ENCODE results near the gene SUN1. TPM values are rescaled to one million over a fixed set of nuclear protein-coding genes. Genes with fewer than 3 reads are reported as not detected.
A peak's percentile ranks its signal among the peaks of the same experiment; 100 is the strongest.

The SUN1 gene
- total and polyA plus RNA-seq, 2 donors (not counting 3 experiments of a cell fraction or from before 2014, with no cell fraction given): 158 to 410 TPM

GRCh38 chr7:794207-794606, 38.1 kb upstream of the SUN1 start:
- dilution Hi-C loops (cut with MboI; ENCODE audit: extremely low pct_ligation_motif_present, low sequenced_read_pairs) (no loop called here), intact Hi-C loops (cut with micrococcal nuclease) (no loop called here)
- Histone ChIP-seq H3K27ac (ENCODE audit: insufficient read depth, low read depth, low read length) (peak overlapping the region; percentile 24), H3K9me3 (replicated peaks; ENCODE audit: control insufficient read depth, insufficient read depth, low read length) (no peaks in the 10 kb centered on the region), H3K9ac (replicated peaks; ENCODE audit: extremely low read depth, insufficient read depth, low read length) (no peak overlapping the region), H3K4me2 (ENCODE audit: insufficient read depth, low read length) (no peak overlapping the region), H3K9me1 (replicated peaks; ENCODE audit: control insufficient read depth, extremely low read depth, insufficient read depth, low read length) (no peaks in the 10 kb centered on the region), H3K4me1 (ENCODE audit: control insufficient read depth, extremely low read depth, insufficient read depth, low read length) (no peaks in the 10 kb centered on the region), H2AFZ (ENCODE audit: low read depth, low read length) (no peak overlapping the region), H3K36me3 (ENCODE audit: control insufficient read depth in 2 of 2, extremely low read depth in 1 of 2, insufficient read depth in 2 of 2, low read length in 2 of 2) (no peaks in the 10 kb centered on the region), H3K27me3 (ENCODE audit: control insufficient read depth in 2 of 2, insufficient read depth in 2 of 2, low read length in 2 of 2) (no peaks in the 10 kb centered on the region), H3K4me3 (replicated peaks in 1 of 3; ENCODE audit: insufficient read depth in 1 of 3, low read depth in 1 of 3, low read length in 3 of 3) (no peak overlapping the region), H4K20me1 (replicated peaks; ENCODE audit: control insufficient read depth, extremely low read depth, insufficient read depth, low read length) (no peaks in the 10 kb centered on the region), H3K79me2 (ENCODE audit: control insufficient read depth, insufficient read depth, low read length) (no peaks in the 10 kb centered on the region)
- DNase-seq (ENCODE audit: low read depth, low spot score): no peak
- no peak for TF ChIP-seq EZH2 (IDR thresholded peaks at IDR 0.05; ENCODE audit: borderline replicate concordance, low read depth, low read length, severe bottlenecking)
- FAIRE-seq: no peak
- ChIA-PET POLR2A (no interaction called here), CTCF (interaction anchor here (0.8 to 1.5 kb wide), 2 partner anchors 42 to 79 kb away, joined by 3 read pairs; no protein-coding TSS in a partner anchor)
- no TSS peak for BruUV-seq (replicated peaks)

GRCh38 chr7:794671-795329, 37.5 kb upstream of the SUN1 start:
- TF ChIP-seq MAX (IDR thresholded peaks at IDR 0.05; ENCODE audit: insufficient read depth, insufficient read length): no peak
- TF ChIP-seq JUN (IDR thresholded peaks at IDR 0.05; ENCODE audit: borderline replicate concordance, insufficient read depth, insufficient read length, low read depth): no peak
- no peak for TF ChIP-seq MYC (IDR thresholded peaks at IDR 0.05; ENCODE audit: low read depth, low read length)
- TF ChIP-seq EZH2 (IDR thresholded peaks at IDR 0.05; ENCODE audit: borderline replicate concordance, low read depth, low read length, severe bottlenecking): no peak
- TF ChIP-seq POLR2A (IDR thresholded peaks at IDR 0.05; ENCODE audit: low read depth, low read length): no peak
- no peak for TF ChIP-seq CTCF (IDR thresholded peaks at IDR 0.05; ENCODE audit: extremely low read depth in 1 of 2, insufficient read depth in 1 of 2, low read depth in 1 of 2, low read length in 2 of 2)
- no peak for TF ChIP-seq FOS (IDR thresholded peaks at IDR 0.05; ENCODE audit: borderline replicate concordance, insufficient read depth, low read length)
- no peak for TF ChIP-seq GATA2 (IDR thresholded peaks at IDR 0.05; ENCODE audit: insufficient read depth, insufficient read length, low read depth, low read length)
- TF ChIP-seq POLR2AphosphoS5 (IDR thresholded peaks at IDR 0.05; ENCODE audit: insufficient read depth, low read depth, low read length): no peak
- Histone ChIP-seq H2AFZ (ENCODE audit: low read depth, low read length) (no peak overlapping the region), H3K79me2 (ENCODE audit: control insufficient read depth, insufficient read depth, low read length) (no peaks in the 10 kb centered on the region), H3K27me3 (ENCODE audit: control insufficient read depth in 2 of 2, insufficient read depth in 2 of 2, low read length in 2 of 2) (no peaks in the 10 kb centered on the region), H3K36me3 (ENCODE audit: control insufficient read depth in 2 of 2, extremely low read depth in 1 of 2, insufficient read depth in 2 of 2, low read length in 2 of 2) (no peaks in the 10 kb centered on the region), H3K27ac (ENCODE audit: insufficient read depth, low read depth, low read length) (no peak overlapping the region), H3K9ac (replicated peaks; ENCODE audit: extremely low read depth, insufficient read depth, low read length) (no peak overlapping the region), H3K4me3 (replicated peaks in 1 of 3; ENCODE audit: insufficient read depth in 1 of 3, low read depth in 1 of 3, low read length in 3 of 3) (no peak overlapping the region), H3K4me1 (ENCODE audit: control insufficient read depth, extremely low read depth, insufficient read depth, low read length) (no peaks in the 10 kb centered on the region), H3K9me3 (replicated peaks; ENCODE audit: control insufficient read depth, insufficient read depth, low read length) (no peaks in the 10 kb centered on the region), H4K20me1 (replicated peaks; ENCODE audit: control insufficient read depth, extremely low read depth, insufficient read depth, low read length) (no peaks in the 10 kb centered on the region), H3K9me1 (replicated peaks; ENCODE audit: control insufficient read depth, extremely low read depth, insufficient read depth, low read length) (no peaks in the 10 kb centered on the region), H3K4me2 (ENCODE audit: insufficient read depth, low read length) (no peak overlapping the region)
- no peak for FAIRE-seq
- no peak for DNase-seq (ENCODE audit: low read depth, low spot score)
- intact Hi-C loops (cut with micrococcal nuclease) (no loop called here), dilution Hi-C loops (cut with MboI; ENCODE audit: extremely low pct_ligation_motif_present, low sequenced_read_pairs) (no loop called here)
- ChIA-PET POLR2A (no interaction called here), CTCF (interaction anchor here (0.8 to 1.5 kb wide), 2 partner anchors 42 to 79 kb away, joined by 3 read pairs; no protein-coding TSS in a partner anchor)
- BruUV-seq (replicated peaks): no TSS peak

All from endothelial cell of umbilical vein (primary cell).